ENCODE results near the gene CDC45.

DNA sequence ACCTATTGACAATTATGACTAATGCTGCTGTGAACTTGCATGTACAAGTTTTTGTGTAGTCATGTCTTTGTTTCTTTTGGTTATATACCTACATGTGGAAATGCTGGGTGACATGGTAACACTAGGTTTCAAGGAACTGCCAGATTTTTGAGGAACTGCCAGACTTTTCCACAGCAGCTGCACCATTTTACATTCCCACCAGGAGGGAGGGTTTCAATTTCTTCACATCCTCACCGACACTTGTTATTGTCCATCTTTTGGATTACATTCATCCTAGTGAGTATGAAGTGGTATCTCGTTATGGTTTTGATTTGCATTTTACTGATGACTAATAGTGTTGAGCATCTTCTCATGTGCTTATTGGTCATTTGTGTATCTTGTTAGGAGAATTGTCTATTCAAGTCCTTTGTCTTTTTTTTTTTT, 31.2 kb downstream of the CDC45 start:
- no peak for TF ChIP-seq POLR2A (IDR thresholded peaks at IDR 0.05)
- TF ChIP-seq, protein P1, sequence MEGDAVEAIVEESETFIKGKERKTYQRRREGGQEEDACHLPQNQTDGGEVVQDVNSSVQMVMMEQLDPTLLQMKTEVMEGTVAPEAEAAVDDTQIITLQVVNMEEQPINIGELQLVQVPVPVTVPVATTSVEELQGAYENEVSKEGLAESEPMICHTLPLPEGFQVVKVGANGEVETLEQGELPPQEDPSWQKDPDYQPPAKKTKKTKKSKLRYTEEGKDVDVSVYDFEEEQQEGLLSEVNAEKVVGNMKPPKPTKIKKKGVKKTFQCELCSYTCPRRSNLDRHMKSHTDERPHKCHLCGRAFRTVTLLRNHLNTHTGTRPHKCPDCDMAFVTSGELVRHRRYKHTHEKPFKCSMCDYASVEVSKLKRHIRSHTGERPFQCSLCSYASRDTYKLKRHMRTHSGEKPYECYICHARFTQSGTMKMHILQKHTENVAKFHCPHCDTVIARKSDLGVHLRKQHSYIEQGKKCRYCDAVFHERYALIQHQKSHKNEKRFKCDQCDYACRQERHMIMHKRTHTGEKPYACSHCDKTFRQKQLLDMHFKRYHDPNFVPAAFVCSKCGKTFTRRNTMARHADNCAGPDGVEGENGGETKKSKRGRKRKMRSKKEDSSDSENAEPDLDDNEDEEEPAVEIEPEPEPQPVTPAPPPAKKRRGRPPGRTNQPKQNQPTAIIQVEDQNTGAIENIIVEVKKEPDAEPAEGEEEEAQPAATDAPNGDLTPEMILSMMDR (IDR thresholded peaks at IDR 0.05), result no peak

All from adrenal gland (tissue), 5 donors.